ENCODE results near the gene CADPS2. TPM values are rescaled to one million over a fixed set of nuclear protein-coding genes. Genes with fewer than 3 reads are reported as not detected.

CADPS2 gene
- total and polyA plus RNA-seq, 2 donors (not counting 1 experiment from before 2014, with no cell fraction given) = not detected

DNA sequence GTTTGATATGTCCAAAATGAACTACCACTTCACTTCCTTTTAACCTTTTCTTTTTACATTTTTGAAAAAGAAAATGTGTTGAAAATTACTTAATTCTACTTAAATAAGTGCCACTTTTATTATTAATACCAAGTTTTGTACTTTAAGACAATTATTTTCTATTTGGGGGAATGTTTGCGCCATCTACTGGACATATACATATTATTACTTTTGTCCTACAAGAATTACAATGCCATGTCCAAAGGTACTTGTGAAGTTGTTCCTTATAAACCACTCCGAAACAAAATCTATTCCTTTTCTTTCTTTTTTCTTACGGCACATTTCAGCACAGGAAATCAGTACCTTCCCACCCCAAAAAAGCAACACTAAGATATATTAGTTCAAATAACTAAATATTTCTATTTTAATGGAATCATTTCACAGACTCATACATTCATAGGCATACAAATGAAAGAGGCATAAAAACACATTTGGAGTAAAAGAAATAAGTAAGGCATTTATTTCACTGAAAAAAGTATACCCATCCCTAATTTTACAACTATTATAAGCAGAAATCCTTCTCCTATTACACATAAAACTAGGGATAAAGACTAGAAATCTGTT is 357.3 kb downstream of the CADPS2 start:
- Mint-ChIP-seq H3K27me3 (no peaks in the 10 kb centered on the region), H3K9me3 (ENCODE audit: insufficient read depth) (no peaks in the 10 kb centered on the region), H3K27ac (no peak overlapping the region), H3K4me1 (no peaks in the 10 kb centered on the region), H3K4me3 (no peak overlapping the region)
- no peak overlapping the region for H3K9ac ChIP-seq (ENCODE audit: low read length)
- intact Hi-C loops (cut with micrococcal nuclease) = no loop called here
- H3K4me3 ChIP-seq (ENCODE audit: control extremely low read depth in 1 of 5, extremely low read depth in 1 of 5, insufficient read depth in 1 of 5, low read depth in 2 of 5, low read length in 4 of 5) = no peak overlapping the region
- no peaks in the 10 kb centered on the region for H3K9me3 ChIP-seq (ENCODE audit: control extremely low read depth in 1 of 3, control insufficient read depth in 2 of 3, insufficient read depth in 1 of 3, low read length in 2 of 3)
- H3K4me2 ChIP-seq (replicated peaks; ENCODE audit: low read depth, low read length, poor library complexity, severe bottlenecking) = no peak overlapping the region
- H3K27ac ChIP-seq (ENCODE audit: low read length in 2 of 2) = no peak overlapping the region
- no peak for ATAC-seq (ENCODE audit: low read depth)
- H3K79me2 ChIP-seq (ENCODE audit: control insufficient read depth, insufficient read depth, low read length) = no peaks in the 10 kb centered on the region
- no peaks in the 10 kb centered on the region for H3K36me3 ChIP-seq (replicated peaks in 1 of 2; ENCODE audit: control extremely low read depth in 1 of 2, control insufficient read depth in 1 of 2, extremely low read depth in 1 of 2, insufficient read depth in 2 of 2, low read length in 1 of 2)
- POLR2A ChIA-PET = no interaction called here
- H3K4me1 ChIP-seq (ENCODE audit: control insufficient read depth in 2 of 2, insufficient read depth in 2 of 2, low read length in 2 of 2) = no peaks in the 10 kb centered on the region
- no CpG with 5 or more reads among the region's 3 CpGs for WGBS (ENCODE audit: insufficient coverage)
- DNase-seq = peak; percentile 13
- no peaks in the 10 kb centered on the region for H3K27me3 ChIP-seq (replicated peaks in 1 of 4; ENCODE audit: control extremely low read depth in 1 of 4, control insufficient read depth in 3 of 4, insufficient read depth in 4 of 4, low read length in 3 of 4)
- no peaks in the 10 kb centered on the region for H4K20me1 ChIP-seq (ENCODE audit: control insufficient read depth, insufficient read depth, low read length, poor library complexity, severe bottlenecking)
- no peak overlapping the region for H2AFZ ChIP-seq (ENCODE audit: insufficient read depth, low read depth, low read length, poor library complexity, severe bottlenecking)
- CTCF ChIA-PET = interaction anchor here (0.8 to 1.6 kb wide), 3 partner anchors 25 to 436 kb away, joined by 3 to 18 read pairs (median 4); no protein-coding TSS in a partner anchor
- no peak for TF ChIP-seq EZH2 (IDR thresholded peaks at IDR 0.05; ENCODE audit: borderline replicate concordance, insufficient read depth, low read depth, low read length, poor library complexity, severe bottlenecking)
- TF ChIP-seq, protein P1, sequence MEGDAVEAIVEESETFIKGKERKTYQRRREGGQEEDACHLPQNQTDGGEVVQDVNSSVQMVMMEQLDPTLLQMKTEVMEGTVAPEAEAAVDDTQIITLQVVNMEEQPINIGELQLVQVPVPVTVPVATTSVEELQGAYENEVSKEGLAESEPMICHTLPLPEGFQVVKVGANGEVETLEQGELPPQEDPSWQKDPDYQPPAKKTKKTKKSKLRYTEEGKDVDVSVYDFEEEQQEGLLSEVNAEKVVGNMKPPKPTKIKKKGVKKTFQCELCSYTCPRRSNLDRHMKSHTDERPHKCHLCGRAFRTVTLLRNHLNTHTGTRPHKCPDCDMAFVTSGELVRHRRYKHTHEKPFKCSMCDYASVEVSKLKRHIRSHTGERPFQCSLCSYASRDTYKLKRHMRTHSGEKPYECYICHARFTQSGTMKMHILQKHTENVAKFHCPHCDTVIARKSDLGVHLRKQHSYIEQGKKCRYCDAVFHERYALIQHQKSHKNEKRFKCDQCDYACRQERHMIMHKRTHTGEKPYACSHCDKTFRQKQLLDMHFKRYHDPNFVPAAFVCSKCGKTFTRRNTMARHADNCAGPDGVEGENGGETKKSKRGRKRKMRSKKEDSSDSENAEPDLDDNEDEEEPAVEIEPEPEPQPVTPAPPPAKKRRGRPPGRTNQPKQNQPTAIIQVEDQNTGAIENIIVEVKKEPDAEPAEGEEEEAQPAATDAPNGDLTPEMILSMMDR (IDR thresholded peaks at IDR 0.05) = peak; percentile 78

DNA sequence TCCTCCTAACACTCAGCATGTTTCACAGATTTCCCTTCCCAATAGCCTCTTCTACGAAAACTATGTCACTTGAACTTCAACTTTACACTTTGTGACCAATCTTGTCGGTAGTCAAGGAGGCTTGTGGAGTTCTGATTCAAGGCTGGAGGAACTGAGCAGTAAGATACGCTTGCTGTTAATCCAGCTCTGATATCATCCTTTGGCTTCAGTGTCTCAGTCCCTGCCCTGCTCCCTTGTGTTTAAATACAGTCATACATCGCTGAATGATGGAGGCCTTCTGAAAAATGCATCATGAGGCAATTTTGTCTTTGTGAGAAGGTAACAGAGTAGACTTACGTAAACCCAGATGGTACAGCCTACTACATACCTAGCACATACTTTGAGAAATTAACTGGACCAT is 360.9 kb downstream of the CADPS2 start:
- ATAC-seq (ENCODE audit: low read depth) = no peak
- CTCF ChIA-PET = interaction anchor here (1.9 kb wide), 1 partner anchor 432 kb away, joined by 5 read pairs; no protein-coding TSS in a partner anchor

More for the DNA sequence above, 360.9 kb downstream of the CADPS2 start:
- intact Hi-C loops (cut with micrococcal nuclease) = no loop called here
- no peaks in the 10 kb centered on the region for H4K20me1 ChIP-seq (ENCODE audit: control insufficient read depth, insufficient read depth, low read length, poor library complexity, severe bottlenecking)
- DNase-seq = no peak
- TF ChIP-seq EZH2 (IDR thresholded peaks at IDR 0.05; ENCODE audit: borderline replicate concordance, insufficient read depth, low read depth, low read length, poor library complexity, severe bottlenecking) = no peak
- TF ChIP-seq, protein P1 (IDR thresholded peaks at IDR 0.05) = no peak
- H2AFZ ChIP-seq (ENCODE audit: insufficient read depth, low read depth, low read length, poor library complexity, severe bottlenecking) = no peak overlapping the region
- Mint-ChIP-seq H3K27me3 (no peaks in the 10 kb centered on the region), H3K27ac (no peak overlapping the region), H3K4me3 (no peak overlapping the region), H3K9me3 (ENCODE audit: insufficient read depth) (no peaks in the 10 kb centered on the region), H3K4me1 (no peaks in the 10 kb centered on the region)
- no peaks in the 10 kb centered on the region for H3K36me3 ChIP-seq (replicated peaks in 1 of 2; ENCODE audit: control extremely low read depth in 1 of 2, control insufficient read depth in 1 of 2, extremely low read depth in 1 of 2, insufficient read depth in 2 of 2, low read length in 1 of 2)
- H3K27ac ChIP-seq (ENCODE audit: low read length in 2 of 2) = no peak overlapping the region
- no peak overlapping the region for H3K4me3 ChIP-seq (ENCODE audit: control extremely low read depth in 1 of 5, extremely low read depth in 1 of 5, insufficient read depth in 1 of 5, low read depth in 2 of 5, low read length in 4 of 5)
- no peak overlapping the region for H3K9ac ChIP-seq (ENCODE audit: low read length)
- POLR2A ChIA-PET = no interaction called here
- no peak overlapping the region for H3K4me2 ChIP-seq (replicated peaks; ENCODE audit: low read depth, low read length, poor library complexity, severe bottlenecking)
- no peaks in the 10 kb centered on the region for H3K79me2 ChIP-seq (ENCODE audit: control insufficient read depth, insufficient read depth, low read length)
- WGBS (ENCODE audit: insufficient coverage) = 100% methylated on average over 2 of the region's 5 CpGs
- no peaks in the 10 kb centered on the region for H3K9me3 ChIP-seq (ENCODE audit: control extremely low read depth in 1 of 3, control insufficient read depth in 2 of 3, insufficient read depth in 1 of 3, low read length in 2 of 3)
- no peaks in the 10 kb centered on the region for H3K27me3 ChIP-seq (replicated peaks in 1 of 4; ENCODE audit: control extremely low read depth in 1 of 4, control insufficient read depth in 3 of 4, insufficient read depth in 4 of 4, low read length in 3 of 4)
- no peaks in the 10 kb centered on the region for H3K4me1 ChIP-seq (ENCODE audit: control insufficient read depth in 2 of 2, insufficient read depth in 2 of 2, low read length in 2 of 2)
